Hematopoietic multipotent progenitor cell treated with erythropoietin and hydrocortisone succinate and interleukin-3 and kit ligand, for 8 days (in vitro differentiated cells): ENCODE data around the gene GDF11.

ENCODE experiments used
- DNase-seq: peaks from one replicate; pipeline ENCODE4 v3.0.0-alpha.2; 2015

GDF11 gene

DNA sequence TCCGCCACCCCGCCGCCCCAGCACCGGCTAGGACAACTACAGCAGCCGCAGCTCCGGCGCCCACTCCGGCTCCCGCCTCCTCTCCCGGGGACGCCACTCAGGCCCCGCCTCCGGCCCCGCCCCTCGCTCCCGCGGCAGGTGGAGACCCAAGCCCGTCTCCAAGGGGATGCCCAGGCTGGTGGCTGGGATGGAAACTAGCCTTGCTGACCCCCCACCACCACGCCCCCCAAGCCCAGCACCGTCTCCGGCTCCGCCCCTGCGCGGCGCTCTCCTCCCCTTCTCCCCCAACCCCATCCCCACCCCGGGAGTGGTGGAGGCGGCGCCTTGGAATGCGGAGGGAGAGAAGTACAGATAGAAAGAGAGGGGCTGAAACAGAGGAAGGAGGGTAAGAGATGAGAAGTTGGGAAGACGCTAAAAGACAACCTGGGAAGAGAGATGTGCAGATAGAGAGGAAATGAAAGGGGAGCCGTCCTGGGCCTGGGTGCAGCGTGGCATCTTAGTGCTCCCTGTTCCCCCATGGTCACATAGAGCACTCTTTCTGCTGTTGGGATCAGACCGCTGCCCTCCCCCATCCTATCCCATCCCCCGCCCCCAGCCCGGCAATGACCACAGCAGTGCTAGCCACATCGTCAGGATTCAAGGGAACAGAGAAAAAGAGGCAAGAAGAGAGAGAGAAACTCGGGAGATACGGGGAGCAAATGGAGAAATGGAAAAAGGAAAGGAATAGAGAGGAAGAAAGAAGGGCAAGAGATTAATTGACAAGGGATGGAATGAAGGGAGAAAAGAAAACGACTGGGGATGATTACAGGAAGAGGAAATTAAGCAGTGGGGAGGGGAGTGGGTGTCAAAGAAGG, 34.9 kb upstream of the GDF11 start, which contains the start of gene ITGA7:
ITGA7 (minus strand) TSS at position 64 of the 854 bp plus-strand sequence. CDS start 222 bp downstream, outside the sequence.
- DNase-seq, result no peak

DNA sequence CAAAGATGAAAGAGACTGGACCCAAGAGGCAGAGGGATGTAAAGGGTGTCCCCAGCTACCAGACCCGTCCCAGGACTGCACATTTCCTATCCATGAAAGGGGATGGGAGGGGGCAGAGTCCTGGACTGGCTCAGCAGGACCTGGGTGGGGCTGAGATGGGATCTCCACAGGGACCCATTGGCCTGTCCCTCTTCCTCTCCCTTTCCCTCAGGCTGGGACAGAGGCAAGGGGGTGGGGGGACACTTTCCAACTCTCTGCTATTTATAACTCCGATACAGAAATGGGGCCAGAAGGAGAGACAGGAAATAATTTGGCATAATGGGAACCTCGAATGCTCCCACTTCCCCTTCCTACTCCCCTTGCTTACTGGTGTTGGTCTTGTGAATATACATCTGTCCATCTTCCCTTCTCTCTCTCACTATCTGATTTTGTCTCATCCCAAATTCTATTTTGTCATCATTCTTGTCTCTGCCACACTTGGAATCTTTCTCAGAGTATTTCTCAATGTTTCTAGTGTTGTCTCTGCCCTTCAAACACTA, 34.2 kb upstream of the GDF11 start:
- no peak for DNase-seq

DNA sequence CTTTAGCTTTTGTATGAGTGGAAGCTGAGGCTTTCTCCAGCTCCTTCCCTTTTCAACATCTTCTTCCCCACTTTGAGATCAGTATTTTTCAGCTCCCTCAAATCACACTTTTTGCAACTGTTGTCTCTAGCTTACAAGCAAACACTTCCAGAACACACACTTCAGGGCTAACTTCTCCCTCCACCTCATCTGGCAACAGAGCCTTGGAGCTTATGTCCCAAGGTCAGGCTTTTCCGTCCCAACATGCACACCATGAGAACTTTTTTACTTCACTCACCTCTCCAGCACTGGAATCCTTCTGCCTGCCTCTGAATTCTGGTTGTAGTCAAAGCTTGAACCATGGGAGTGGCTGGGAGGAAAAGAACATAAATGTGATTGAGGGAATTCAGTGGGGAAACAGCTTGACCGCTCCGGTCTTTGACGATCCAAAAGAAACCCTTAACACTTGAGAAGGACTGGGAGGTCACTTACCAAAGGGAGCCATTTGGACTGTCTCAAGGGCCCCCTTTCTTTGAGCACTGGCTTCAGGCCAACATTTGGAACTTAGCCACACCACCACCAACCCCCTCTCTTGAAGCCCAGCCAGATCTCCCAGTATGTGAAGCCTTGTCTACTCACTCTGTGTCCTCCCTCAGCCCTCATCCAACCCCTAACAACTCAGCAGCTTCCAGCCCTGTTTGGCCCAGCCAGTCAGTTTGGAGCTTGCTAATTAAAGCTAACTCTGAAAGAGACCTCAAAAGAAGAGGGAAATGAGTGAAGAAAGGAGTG, 31.0 kb upstream of the GDF11 start:
- DNase-seq, result no peak

DNA sequence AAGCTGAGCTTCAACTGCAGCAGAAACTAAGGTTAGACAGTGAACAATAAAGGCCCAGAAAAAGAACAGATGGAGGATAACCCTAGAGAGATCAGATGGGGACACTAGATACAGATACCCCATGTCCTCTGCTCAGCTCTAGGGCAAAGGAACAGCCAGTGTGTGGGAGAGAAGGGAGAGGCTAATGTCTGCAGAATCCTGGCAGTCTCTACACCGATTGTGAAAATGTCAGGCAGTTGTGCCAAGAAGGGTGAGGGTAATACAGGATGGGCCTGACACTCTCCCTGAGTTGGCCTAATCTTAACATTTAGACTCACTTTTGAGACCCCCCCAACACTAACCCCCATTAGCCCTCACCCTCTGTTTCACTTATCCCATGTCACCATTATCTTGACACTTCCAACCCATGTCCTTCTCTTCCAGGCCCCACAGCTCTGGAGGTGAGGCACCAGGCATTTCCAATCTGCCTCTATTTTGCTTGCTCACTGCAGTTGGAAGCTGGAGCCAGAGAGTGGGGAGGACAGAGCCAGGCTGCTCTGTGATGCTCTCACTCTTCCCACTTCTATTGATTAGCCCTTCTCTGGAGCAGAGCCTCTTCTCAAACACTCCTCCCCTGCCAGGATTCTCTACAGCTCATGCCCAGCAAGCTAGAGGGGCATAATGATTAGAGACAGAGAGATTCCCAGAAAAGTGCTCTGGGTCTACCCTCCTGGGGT, 30.1 kb upstream of the GDF11 start:
- DNase-seq, result no peak

DNA sequence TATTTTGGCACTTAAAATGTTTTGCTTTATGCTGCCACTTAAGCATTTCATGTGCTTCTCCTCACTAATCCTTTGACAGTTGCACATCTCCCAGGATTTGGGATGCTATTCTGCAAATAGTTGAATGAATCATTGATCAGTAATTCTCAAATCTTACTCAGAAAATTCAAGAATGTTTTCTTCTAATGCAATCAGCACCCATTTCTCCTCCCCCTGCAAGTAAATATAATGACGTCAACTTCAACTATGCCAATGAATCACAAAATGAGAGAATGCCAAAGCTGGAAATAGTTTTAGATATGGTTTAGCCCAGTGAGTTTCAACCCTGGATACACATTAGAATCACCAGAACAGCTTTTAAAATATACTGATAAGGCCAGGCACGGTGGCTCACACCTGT, 29.2 kb upstream of the GDF11 start:
- no peak for DNase-seq

DNA sequence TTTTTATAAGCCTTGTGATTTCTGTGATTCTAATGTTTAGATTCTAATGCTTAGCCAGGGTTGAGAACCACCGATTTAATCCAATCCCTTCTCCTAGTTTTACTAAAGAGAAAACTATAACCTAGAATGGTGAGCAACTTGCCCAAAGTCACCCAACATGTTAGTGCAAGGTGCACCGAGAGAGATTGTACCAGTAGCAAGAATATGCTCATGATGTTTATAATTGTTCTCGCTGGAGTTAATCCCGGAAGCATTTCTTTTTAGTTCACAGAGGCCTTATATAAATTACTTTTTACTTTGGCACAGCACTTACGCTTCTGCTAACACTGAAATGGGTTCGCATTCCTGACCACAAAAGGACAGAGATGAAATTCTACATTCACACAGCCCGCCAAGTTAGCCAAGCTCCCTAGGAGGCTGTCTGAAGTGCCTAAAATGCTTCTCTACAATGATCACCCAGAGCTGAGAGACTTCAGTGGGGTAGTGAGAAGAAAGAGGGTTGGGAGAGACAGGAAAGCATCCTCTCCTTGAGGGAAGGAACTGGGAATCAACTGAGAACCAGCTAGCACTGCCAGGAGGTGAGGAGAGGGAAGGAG, 27.7 kb upstream of the GDF11 start:
- no peak for DNase-seq

DNA sequence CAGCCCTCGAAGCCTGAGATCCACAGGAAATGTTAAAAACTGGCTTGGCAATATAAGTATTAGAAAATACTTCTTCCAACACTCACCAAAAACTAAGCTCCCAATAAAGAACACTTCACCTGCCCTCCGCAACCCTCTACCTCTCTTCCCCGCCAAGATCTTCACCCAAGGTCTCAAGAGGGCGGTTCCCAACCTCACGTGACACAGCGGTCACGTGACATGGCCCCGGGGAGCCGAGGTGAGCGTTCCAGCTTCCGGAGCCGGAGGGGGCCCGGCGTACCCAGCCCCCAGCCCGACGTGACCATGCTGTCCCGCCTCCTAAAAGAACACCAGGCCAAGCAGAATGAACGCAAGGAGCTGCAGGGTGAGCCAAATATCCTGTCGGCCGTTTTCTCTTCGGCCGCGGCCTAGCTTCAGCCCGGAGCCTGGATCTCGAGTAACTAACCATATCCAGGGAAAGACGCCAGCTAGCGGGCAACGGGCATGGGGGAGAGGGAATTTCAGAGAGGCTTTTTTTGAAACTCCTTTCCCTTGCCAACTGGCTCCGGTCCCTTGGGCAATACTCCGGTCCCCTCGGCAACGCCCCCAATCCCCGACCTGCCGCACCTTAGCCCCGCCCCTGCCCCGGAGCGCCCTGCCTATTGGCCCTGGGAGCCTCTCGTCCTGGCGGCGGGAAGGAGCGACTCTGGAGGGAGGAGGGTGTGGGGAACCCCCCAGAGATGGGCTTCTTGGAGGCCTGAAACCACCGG, 26.9 kb upstream of the GDF11 start, which contains the start of gene BLOC1S1:
BLOC1S1 (plus strand) TSS at position 214 of the 749 bp plus-strand sequence; CDS start at position 220, 6 bp downstream.
- peak; percentile 95 for DNase-seq

DNA sequence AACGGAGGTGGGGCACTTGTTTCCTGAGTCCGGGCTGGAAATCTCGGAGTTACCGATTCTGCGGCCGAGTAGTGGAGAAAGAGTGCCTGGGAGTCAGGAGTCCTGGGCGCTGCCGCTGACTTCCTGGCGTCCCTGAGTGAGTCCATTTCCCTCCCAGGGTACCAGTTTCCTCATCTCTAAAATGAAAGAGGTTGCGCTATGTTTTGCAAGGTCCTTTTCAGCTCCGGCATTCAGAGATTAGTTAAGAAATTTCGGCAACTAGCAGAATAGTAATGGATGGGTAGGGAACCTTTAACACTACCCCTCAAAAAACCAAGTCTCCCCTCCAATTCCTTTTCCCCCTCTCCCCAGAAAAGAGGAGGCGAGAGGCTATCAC, 26.4 kb upstream of the GDF11 start:
- DNase-seq, result no peak

DNA sequence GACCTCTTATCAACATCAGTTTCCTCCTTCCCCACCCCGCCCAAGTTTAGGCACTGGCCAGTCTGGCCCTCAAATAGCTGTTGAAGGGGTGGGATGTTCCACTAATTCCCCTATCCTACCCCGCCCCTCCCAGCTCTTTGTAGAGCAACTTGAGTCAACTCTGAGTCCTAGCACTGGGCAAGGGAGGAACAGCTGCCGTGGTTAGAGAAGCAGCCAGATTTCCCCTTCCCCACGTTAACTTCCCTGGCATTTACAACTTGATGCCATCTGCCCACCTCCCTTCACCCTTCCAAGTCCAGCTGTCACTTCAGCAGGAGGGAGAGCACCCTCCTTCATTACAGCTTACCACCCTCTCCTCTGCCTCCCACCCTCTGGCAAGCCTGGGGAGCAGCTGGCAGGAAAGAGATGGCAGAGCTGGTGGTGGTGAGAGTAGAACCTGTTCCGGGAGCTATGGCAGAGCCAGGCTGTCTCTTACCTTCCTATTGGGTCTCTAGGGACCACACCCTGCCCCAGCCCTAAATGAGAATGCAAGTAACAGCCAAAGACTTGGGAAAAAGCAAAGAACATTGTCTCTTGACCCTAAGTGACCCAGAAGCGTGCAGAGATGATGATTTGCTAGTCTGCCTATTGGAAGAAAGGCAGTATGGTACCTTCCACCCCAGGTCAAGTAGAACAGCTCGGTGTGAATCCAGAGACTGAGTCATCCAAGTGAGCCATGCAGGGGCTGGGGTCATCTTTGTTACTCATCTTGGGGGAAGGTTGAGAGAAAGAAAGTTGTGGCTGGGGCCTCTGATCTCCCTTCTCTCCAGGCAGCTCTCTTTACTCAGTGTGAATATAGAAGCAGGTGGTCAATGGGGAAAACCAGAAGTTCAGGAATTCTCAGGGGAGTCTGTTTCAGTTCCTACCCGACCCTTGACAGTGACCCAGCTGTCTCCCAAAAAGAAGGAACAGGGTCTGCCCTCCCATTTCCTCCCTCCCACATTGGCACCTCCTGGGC, 25.6 kb upstream of the GDF11 start:
- DNase-seq, result peak; percentile 54

DNA sequence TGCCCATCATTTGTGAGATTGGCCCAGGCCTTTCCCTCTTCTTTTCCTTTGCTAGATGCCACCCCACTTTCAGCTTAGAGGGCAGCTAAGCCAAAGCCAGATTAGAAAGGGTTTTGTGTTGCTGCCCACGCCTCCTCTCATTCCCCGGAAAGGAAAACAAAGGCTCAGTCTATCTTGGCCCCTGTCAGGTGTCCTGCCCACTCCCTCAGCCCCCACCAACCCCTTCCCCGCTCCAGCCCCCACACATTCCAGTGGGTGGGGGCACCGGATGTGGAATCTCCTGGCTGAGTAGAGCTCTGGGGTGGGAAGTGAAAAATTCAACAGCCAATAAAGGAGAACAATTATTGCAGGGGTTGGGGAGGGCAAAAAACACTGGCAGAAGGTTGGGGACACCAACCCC, 24.9 kb upstream of the GDF11 start:
- DNase-seq, result no peak

DNA sequence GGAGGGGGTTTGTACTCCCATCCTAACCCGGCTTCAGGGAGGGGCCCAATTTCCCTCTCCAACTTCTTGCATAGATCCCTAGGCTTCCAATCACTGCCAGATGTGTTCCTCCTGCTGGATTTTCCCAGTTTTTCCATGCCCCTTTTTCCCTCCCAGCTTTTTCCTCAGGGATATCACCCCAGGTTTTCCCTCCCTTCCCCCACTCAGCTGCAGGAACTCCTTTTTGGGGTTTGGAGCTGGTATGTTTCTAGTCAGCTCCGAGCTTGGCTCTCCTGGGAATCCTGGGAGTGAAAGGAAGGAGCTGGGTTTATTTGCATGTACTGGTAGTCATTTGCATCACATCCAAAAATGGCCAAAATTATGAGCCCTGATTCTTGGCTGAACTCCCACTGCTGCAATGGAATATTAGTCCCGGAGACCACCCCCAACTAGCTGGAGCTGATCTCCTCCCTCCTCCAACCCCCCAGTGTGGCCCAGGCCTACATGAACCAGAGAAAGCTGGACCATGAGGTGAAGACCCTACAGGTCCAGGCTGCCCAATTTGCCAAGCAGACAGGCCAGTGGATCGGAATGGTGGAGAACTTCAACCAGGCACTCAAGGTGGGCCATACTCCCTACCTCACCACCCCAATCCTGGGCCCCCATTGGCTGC, 24.2 kb upstream of the GDF11 start:
- DNase-seq, result no peak

DNA sequence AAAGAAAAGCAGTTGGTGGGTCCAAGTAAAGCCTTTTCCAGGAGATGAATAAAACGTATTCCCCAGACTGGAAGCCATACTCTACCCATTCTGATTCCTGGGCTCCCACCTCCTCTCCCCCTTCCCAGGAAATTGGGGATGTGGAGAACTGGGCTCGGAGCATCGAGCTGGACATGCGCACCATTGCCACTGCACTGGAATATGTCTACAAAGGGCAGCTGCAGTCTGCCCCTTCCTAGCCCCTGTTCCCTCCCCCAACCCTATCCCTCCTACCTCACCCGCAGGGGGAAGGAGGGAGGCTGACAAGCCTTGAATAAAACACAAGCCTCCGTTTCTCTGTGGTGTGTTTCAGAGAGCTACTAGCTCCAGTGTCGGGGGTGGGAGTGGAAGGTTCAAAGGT, 23.6 kb upstream of the GDF11 start:
- DNase-seq, result no peak

DNA sequence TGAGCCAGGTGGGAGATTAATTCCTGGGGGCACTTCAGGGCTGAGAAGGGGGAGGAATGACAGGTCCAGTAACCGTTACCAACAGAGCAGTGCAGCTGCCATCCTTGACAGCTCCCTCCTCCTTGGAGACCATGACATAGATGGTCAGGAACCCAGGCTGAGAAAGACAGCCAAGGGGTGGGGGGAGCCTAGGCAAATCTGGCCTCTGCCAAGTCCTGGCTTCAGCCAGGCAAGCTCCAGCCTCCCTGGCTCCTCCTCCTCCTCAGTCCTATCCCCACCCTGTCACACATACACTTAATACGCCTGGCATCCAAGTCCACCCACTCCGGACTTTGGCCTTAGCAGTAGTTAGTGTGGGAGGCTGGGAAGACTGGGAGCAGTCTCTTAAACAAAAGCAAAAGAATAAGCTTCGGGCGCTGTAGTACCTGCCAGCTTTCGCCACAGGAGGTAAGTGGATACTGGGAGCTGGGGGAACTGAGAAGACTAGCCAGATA, 22.8 kb upstream of the GDF11 start, which contains the start of gene RDH5:
RDH5 (plus strand) TSS at position 323 of the 494 bp plus-strand sequence. CDS start 792 bp downstream, outside the sequence.
- no peak for DNase-seq

DNA sequence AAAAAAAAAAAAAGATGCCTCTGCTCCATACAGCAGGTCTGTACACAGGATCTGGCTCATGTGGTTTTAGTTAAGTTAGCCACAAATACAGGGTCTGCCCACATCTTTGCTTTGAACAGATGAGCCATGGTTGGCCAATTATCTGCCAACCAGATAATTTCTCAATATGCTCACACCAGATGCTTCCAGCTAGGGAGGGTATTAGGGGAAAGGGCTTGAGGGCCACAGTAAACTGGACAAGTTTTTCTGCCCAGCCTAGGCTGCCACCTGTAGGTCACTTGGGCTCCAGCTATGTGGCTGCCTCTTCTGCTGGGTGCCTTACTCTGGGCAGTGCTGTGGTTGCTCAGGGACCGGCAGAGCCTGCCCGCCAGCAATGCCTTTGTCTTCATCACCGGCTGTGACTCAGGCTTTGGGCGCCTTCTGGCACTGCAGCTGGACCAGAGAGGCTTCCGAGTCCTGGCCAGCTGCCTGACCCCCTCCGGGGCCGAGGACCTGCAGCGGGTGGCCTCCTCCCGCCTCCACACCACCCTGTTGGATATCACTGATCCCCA, 22.0 kb upstream of the GDF11 start:
- peak; percentile 55 for DNase-seq

DNA sequence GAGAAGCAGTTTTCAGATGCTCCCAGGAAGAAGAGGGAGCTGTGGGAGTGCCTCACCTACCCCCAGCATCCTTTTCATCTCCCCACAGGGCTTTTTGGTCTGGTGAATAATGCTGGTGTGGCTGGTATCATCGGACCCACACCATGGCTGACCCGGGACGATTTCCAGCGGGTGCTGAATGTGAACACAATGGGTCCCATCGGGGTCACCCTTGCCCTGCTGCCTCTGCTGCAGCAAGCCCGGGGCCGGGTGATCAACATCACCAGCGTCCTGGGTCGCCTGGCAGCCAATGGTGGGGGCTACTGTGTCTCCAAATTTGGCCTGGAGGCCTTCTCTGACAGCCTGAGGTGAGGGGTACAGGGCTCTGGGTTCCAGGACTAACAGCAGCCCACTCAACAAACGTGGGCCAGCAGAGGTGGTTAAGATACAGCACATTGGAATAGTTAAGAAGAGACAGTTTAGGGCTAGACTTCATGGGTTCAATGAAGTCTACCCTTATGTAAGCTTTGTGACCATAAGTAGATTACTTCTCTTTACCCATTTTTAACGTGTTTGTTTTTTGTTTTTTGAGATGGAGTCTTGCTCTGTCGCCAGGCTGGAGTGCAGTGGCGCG, 21.2 kb upstream of the GDF11 start:
- DNase-seq, result no peak

DNA sequence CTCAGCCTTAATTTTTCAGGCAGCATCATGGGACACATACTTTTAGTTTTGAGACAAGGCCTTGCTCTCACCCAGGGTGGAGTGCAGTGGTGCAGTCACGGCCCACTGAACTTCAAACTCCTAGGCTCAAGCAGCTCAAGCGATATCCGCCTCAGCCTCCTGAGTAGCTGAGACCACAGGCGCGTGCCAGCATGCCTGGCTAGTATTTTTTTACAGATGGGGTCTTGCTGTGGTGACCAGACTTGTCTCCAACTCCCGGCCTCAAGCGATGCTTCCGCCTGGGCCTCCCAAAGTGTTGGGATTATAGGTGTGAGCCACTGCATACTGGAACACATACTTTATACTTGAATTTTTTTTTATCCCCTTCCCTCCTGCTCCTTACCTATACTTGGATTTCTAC, 20.0 kb upstream of the GDF11 start:
- no peak for DNase-seq

DNA sequence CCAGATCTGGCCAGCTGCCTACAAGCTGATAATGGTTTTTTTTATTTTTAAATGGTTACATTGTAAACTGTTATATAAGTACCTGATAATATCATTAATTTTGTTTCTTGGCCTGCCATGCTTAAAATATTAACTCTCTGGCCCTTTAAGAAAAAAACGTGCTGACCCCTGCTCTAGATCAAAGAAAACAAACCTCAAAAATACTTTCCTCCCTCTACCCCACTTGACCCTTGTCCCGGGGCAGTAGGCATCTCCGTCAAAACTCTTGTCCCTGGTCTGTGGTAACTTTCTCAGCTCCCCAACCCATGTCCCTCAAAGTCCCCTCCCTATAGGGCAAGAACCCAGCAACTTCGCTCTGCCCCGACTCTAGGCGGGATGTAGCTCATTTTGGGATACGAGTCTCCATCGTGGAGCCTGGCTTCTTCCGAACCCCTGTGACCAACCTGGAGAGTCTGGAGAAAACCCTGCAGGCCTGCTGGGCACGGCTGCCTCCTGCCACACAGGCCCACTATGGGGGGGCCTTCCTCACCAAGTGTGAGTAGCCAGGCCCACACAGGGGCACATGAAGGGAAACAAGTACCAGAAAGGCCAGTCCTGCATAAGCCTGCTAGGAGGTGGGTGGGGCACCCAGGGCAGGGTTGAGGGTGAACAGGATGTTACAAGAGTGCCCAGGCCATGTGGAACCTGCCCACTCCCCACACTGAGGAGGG, 19.3 kb upstream of the GDF11 start:
- DNase-seq, result no peak
